Iris pigment epithelial cell (primary cell): ENCODE data around the gene MYH1.
"Not testable (repeated sequence)": the region's sequence is repeated elsewhere in the genome, so short reads cannot be mapped to it uniquely, and the experiment has no call there.

ENCODE experiments used
- DNase-seq: peaks from one replicate; pipeline ENCODE4 v3.0.0-alpha.2; 2011; ENCODE audit warnings: low read depth

Gene MYH1

GRCh38 chr17:10518271-10519037, at the start of gene MYH1:
Gene MYH1 (minus strand): TSS chr17:10518542. CDS start chr17:10516642, 1,900 bp downstream.
- DNase-seq: no peak

DNA sequence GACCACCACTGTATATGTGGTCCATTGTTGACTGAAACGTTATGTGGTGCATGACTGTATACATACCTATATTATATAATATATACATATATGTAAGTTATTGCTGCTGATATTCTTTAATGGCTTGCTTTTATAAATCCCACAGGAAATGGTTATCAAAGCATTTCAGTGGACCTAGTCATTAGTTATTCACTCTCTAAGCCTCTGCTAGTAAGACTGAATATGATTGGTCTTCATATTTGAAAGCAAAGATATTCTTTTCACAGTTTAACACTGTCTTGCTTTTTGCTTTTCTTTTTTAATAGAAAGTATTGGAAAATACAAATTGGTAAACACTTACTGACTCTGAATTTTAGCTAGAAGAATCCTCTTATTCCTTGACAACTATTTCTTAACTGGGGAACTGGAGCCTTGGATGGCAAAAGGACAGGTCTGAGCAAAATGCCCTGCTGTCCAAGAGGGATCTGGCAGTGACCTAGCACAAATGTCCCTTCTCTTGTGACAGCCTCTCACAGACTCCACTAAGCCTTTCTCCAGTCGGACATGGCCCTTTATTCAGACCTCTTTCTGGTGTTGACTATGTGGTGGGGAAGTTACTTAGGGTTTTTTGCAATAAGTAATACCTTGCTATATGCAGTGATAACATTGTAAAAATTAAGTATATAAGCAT, 45.8 kb upstream of the MYH1 start:
- DNase-seq: no peak

- DNase-seq: no peak
Observed at GRCh38 chr17:10558049-10558448, 39.7 kb upstream of the MYH1 start.

DNA sequence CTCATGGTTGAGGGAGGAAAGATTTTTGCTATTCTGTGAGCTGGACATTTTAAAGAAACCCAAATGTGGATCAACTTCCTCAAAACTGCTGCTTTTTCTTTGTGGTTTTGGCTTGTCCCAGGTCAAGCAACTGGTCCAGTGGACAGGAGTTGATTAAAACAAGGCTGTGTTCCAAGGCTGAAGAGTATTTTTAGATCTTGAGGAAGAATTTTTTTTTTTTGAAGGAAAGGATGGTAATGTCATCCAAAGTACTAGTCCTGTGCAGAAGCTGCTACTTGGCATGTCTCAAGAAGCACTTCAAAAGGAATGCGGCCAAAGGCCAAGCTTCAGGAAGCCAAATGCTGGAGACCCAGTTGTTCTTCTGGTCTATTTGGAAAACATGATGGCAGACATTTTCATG, 39.1 kb upstream of the MYH1 start:
- DNase-seq: no peak

GRCh38 chr17:10556301-10557005, 38.1 kb upstream of the MYH1 start:
- DNase-seq: no peak

- no peak for DNase-seq
Observed at GRCh38 chr17:10550014-10550413, 31.7 kb upstream of the MYH1 start.

DNA sequence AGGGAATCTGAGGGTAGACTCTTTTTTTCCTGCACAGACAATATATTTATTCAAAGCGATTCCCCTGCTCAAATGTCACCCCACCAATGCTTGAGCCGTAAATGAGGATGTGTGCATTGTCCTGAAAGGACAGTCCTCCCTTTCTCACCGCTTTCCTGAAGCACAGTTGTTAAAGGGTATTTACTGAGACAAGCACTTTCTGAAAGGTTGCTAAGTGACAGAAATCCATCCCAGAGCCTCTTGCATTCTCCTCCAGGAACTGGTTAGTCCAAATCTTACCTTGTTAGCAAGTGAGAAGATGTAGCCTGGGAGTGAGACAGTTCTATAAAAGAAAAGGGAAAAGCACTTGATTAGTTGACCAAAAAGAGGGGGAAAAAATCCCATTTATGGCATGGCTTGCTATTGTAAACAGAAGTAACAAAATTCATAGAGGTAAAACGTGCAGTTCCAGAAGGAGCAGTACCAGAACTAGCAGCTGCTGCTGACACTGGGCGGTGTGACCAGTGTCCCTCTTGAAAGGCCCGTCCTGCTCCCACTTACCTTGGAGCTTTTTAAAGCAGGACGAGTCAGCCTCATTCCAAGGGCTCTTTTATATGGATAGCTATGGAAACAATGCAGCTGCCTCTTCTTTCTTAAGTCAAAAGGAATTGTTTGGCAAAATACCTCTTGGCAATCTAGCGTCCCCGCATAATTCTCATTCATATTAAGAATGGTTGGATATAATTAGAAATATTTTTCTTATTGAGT, 30.9 kb upstream of the MYH1 start, which contains the start of gene MYH2:
TSS of gene MYH2 (minus strand) at position 563 of the 747 bp plus-strand sequence. CDS start 1,738 bp downstream, outside the sequence.
- no peak for DNase-seq

DNA sequence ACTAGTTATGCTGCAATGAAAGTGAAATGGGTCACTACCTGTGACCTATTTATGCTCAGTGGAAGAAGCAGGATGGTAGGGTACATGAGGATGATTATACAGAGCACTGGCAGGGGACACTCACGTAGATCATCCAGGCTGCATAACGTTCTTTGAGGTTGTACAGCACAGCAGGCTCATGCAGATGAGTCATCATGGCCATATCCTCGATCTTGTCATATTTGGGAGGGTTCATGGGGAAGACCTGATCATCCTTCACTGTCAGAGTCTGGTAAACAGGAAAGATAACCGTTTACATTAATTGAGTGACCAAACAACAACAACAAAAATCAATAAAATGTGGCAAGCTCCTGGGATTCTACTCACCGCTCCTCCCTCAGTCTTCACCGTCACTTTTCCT, 29.0 kb upstream of the MYH1 start:
- DNase-seq: no peak

- DNase-seq: not testable (repeated sequence)
Observed at GRCh38 chr17:10543486-10543885, 25.1 kb upstream of the MYH1 start.

GRCh38 chr17:10541179-10541578, 22.8 kb upstream of the MYH1 start:
- not testable (repeated sequence) for DNase-seq

DNA sequence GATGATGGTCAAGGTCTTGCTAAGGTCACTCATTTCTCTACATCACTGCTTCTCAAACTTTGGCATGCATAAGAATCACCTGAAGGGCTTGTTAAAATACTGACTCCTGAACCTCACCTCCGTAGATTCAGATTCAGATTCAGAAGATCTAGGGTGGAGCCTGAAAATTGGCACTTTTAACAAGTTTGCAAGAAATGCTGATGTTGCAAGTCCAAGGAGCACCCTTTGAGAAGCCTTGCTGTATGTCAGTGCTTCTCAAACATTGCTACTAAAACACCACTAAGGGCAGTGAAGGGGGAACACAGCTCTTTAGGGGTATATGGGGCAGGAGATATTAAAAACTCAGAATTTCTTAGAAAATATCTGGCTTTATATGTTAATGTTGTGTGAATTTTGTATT, 13.7 kb upstream of the MYH1 start:
- DNase-seq: no peak

DNA sequence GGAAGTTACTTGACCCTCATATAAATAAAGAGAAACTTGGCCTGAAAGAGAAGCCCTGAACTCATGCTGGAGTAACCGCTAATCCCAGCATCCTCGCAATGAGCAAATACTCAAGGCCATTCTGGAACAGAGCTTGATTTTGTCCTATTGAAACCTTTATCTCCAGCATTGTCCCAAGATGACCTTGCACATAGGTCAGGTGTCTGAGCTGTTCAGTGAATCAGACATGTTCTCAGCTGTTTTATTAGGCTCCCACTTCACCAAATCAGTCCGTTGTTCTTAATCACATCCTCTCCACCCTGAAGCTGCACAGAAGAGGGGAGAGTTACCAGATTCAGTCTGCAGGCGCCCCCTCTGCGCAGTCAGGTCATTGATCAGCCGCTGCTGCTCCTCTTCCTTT, 9.1 kb upstream of the MYH1 start:
- no peak for DNase-seq

DNA sequence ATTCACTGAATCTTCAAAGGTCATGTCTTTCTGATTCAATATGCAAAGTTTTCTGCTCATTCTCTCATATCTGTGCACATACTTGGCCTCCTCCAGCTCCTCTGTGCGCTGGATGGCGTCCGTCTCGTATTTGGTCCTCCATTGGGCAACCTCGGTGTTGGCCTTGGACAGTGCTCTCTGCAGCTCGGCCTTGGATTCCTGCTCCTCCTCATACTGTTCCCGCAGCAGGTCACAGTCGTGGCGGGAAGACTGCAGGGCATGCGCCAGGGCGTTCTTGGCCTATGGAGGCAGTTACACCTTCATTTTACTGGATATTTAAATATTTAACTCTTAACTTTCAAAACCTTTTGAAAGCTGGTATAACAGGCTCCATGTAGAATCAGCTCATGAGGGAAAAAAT, 8.2 kb upstream of the MYH1 start:
- DNase-seq: no peak

DNA sequence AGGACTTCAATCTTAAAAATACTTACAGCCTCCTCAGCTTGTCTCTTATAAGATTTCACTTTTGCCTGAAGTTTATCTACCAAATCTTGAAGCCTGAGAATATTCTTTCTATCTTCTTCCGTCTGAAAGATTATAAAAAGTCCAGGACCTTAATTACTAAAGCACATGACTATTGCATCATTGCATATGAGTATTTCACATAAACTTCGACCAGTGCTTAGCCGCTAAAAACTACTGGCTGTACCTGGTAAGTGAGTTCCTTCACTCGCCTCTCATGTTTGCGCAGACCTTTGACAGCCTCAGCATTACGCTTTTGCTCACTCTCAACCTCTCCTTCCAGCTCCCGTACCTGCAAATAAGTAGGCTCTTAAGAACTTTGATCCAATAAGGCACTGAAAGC, 4.7 kb upstream of the MYH1 start:
- no peak for DNase-seq

- DNase-seq: no peak
Observed at GRCh38 chr17:10521949-10522348, 3.6 kb upstream of the MYH1 start.

DNA sequence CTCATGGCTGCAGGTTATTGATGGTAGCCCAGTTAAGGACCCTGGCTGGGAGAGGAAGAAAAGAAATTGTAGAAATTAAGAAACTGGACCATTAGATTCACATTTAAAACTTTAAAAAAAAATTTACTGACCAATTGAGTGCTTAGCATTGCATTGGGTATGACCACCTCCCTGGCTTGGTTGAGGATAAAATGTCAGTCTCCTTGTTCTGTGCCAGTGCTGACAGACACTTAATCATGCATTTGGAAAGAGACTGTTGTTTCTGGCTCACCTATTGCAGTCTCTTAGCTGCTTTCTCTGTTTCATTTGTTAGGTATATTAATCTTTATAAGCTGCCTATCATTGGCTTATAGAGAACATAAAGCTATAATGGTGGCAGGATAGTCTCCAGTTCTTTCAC, 1.7 kb downstream of the MYH1 start:
- no peak for DNase-seq

GRCh38 chr17:10516065-10516464, 2.3 kb downstream of the MYH1 start:
- no peak for DNase-seq

DNA sequence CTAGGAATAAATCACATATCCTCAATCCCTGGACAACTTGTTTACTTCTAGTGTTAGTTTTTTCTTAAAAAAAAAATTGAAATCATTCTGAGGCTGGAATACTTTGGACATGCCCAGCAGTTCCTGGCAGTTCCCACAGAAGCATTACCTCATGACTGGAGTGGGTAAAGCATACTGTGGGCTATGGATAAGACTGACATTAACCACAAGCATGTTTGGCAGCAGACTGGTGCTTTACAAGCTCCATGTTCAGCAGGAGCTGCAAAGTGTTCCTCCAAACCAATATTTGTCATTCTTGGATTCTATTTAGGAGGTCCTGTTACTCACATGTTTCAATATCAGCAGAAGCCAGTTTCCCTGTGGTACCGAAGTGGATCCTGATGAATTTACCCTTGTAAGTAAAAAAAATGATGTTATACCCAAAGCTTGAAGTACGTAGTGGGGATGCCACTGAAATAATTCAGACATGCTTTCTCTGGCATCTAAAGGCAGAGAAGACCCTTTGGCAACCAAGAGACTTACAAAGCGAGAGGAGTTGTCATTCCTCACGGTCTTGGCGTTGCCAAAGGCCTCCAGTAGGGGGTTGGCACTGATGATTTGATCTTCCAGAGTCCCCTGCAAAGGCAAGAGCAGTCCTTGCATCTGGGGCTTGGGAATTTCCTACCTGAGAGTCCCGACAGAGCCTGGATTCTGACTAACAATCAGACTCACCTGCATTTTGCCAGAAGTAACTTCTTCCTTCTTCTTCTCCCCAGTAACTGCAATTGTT, 4.9 kb downstream of the MYH1 start:
- DNase-seq: no peak

GRCh38 chr17:10512856-10513255, 5.5 kb downstream of the MYH1 start:
- no peak for DNase-seq

GRCh38 chr17:10499950-10500349, 18.4 kb downstream of the MYH1 start:
- DNase-seq: no peak

- DNase-seq: no peak
Observed at GRCh38 chr17:10492004-10492403, 26.3 kb downstream of the MYH1 start.
